CD14-positive monocyte (primary cell): ENCODE measurements around the gene FOLR3. TPM values are rescaled to one million over a fixed set of nuclear protein-coding genes. Genes with fewer than 3 reads are reported as not detected.
"Not testable (repeated sequence)": the region's sequence is repeated elsewhere in the genome, so short reads cannot be mapped to it uniquely, and the experiment has no call there.

Experiments used
- DNase-seq, 3 donors: peaks; one replicate each; pipeline ENCODE4 v3.0.0-alpha.2; 2011 to 2022
- H2AFZ ChIP-seq: 2 replicates; pipeline ENCODE4 v1.6.0; 2012; ENCODE audit warnings: mild to moderate bottlenecking, low read depth, low read length, inconsistent platforms; ENCODE audit not compliant: insufficient read depth, poor library complexity, severe bottlenecking
- H3K27ac ChIP-seq, 2 donors: 1 replicate in 1 of 2; 2 replicates in 1 of 2; pipeline ENCODE4 v1.5.1; 2012 to 2013; ENCODE audit warnings: low read length in 2 of 2, control low read depth in 1 of 2, inconsistent platforms in 1 of 2, low read depth in 1 of 2, mild to moderate bottlenecking in 1 of 2
- H3K27me3 ChIP-seq, 2 donors: one replicate each; pipeline versions ENCODE4 v1.6.0 to v1.6.1; 2011 to 2013; ENCODE audit warnings: low read length in 2 of 2; ENCODE audit not compliant: control insufficient read depth in 2 of 2, insufficient read depth in 2 of 2
- H3K36me3 ChIP-seq, 2 donors: replicated peaks in 1 of 2; 1 replicate in 1 of 2; 2 replicates in 1 of 2; pipeline versions ENCODE4 v1.5.1 to v1.6.1; 2012 to 2013; ENCODE audit warnings: low read length in 2 of 2, control low read depth in 1 of 2, inconsistent platforms in 1 of 2, mild to moderate bottlenecking in 1 of 2; ENCODE audit not compliant: insufficient read depth in 2 of 2, control insufficient read depth in 1 of 2
- H3K4me1 ChIP-seq, 2 donors: 1 replicate in 1 of 2; 2 replicates in 1 of 2; pipeline versions ENCODE4 v1.5.1 to v1.6.1; 2012 to 2013; ENCODE audit warnings: low read length in 2 of 2, control low read depth in 1 of 2, inconsistent platforms in 1 of 2, mild to moderate bottlenecking in 1 of 2, moderate library complexity in 1 of 2; ENCODE audit not compliant: insufficient read depth in 2 of 2, control insufficient read depth in 1 of 2
- H3K4me2 ChIP-seq: replicated peaks from 2 replicates; pipeline ENCODE3; 2012; ENCODE audit warnings: low read length, moderate library complexity, mild to moderate bottlenecking; ENCODE audit not compliant: poor library complexity, severe bottlenecking; ENCODE audit errors: extremely low read depth
- H3K4me3 ChIP-seq, 3 experiments: fragments of 200-600 bp in 1 of 3; sonication (generic) in 1 of 3; replicated peaks in 1 of 3; 1 replicate in 2 of 3; 2 replicates in 1 of 3; pipeline ENCODE4 v1.5.1; 2011 to 2013; ENCODE audit warnings: low read length in 3 of 3, mild to moderate bottlenecking in 3 of 3, control low read depth in 2 of 3, low read depth in 2 of 3, inconsistent platforms in 1 of 3, moderate library complexity in 1 of 3
- H3K79me2 ChIP-seq: 2 replicates; pipeline ENCODE4 v1.6.0; 2012; ENCODE audit warnings: mild to moderate bottlenecking, control low read depth, inconsistent platforms, low read length, moderate library complexity; ENCODE audit not compliant: insufficient read depth
- H3K9ac ChIP-seq: 2 replicates; pipeline ENCODE4 v1.6.0; 2017; ENCODE audit warnings: low read length, mild to moderate bottlenecking; ENCODE audit not compliant: insufficient read depth, poor library complexity, severe bottlenecking
- H3K9me3 ChIP-seq, 2 donors: replicated peaks in 1 of 2; 1 replicate in 1 of 2; 2 replicates in 1 of 2; pipeline versions ENCODE4 v1.5.1 to v1.6.1; 2012 to 2013; ENCODE audit warnings: low read length in 2 of 2, control low read depth in 1 of 2; ENCODE audit not compliant: control insufficient read depth in 1 of 2, insufficient read depth in 1 of 2
- H4K20me1 ChIP-seq: 2 replicates; pipeline ENCODE4 v1.6.0; 2012; ENCODE audit warnings: mild to moderate bottlenecking, low read length, control low read depth, moderate library complexity; ENCODE audit not compliant: insufficient read depth
- H3K27ac Mint-ChIP-seq, 7 donors: one replicate each; pipeline ENCODE4 v1.8.0; 2020; ENCODE audit warnings: mild to moderate bottlenecking in 7 of 7, mixed read lengths in 7 of 7, moderate library complexity in 6 of 7, inconsistent platforms in 2 of 7
- H3K27me3 Mint-ChIP-seq, 3 donors: one replicate each; pipeline ENCODE4 v1.8.0; 2021 to 2022; ENCODE audit warnings: low read depth in 3 of 3, mild to moderate bottlenecking in 3 of 3, mixed read lengths in 3 of 3, moderate library complexity in 3 of 3, inconsistent platforms in 1 of 3
- H3K36me3 Mint-ChIP-seq, 2 donors: one replicate each; pipeline ENCODE4 v1.8.0; 2020; ENCODE audit warnings: mixed read lengths in 2 of 2, inconsistent platforms in 1 of 2, mild to moderate bottlenecking in 1 of 2
- H3K4me1 Mint-ChIP-seq: one replicate; pipeline ENCODE4 v1.8.0; 2020; ENCODE audit warnings: mild to moderate bottlenecking, mixed read lengths
- H3K4me3 Mint-ChIP-seq, 2 donors: one replicate each; pipeline ENCODE4 v1.8.0; 2020; ENCODE audit warnings: mild to moderate bottlenecking in 2 of 2, mixed read lengths in 2 of 2, moderate library complexity in 1 of 2
- H3K9me3 Mint-ChIP-seq, 7 donors: one replicate each; pipeline ENCODE4 v1.8.0; 2020 to 2022; ENCODE audit warnings: mixed read lengths in 7 of 7, mild to moderate bottlenecking in 6 of 7, moderate library complexity in 6 of 7, inconsistent platforms in 2 of 7
- CTCF ChIP-seq: fragments of 200-600 bp; IDR thresholded peaks from one replicate; pipeline ENCODE4 v1.8.0; 2022; ENCODE audit warnings: antibody characterized with exemption, mild to moderate bottlenecking
- WGBS: methylation state at CpG from one replicate; pipeline ENCODE4 v1.1.5; 2013; ENCODE audit warnings: missing lambda C conversion rate; ENCODE audit not compliant: insufficient coverage; 5-methylcytosine and 5-hydroxymethylcytosine counted together
- intact Hi-C, 2 donors: fragments of 100-400 bp; cut with micrococcal nuclease; formaldehyde crosslinking; loops; one replicate each; pipeline versions ENCODE4 v1.15.0 to v1.15.1; 2023
- polyA minus RNA-seq: library from RNA; depleted of rRNA, polyadenylated mRNA; stranded (reverse); fragments of >200 nt; gene quantifications from 2 replicates; pipeline ENCODE4 v1.2.3, GENCODE V29; 2012
- polyA plus RNA-seq, 3 donors: library from polyadenylated mRNA; depleted of rRNA in 1 of 3; unstranded in 2 of 3; stranded (reverse) in 1 of 3; fragments of 300-500 nt in 2 of 3; fragments of >200 nt in 1 of 3; fragmentation: Illumina TruSeq in 2 of 3; gene quantifications; 1 replicate in 2 of 3; 2 replicates in 1 of 3; pipeline ENCODE4 v1.2.3, GENCODE V29; 2012 to 2021
- total RNA-seq, 12 experiments: library from RNA in 1 of 12; stranded (reverse) in 1 of 12; fragments of 120-200 nt in 1 of 12; gene quantifications; one replicate each; pipeline ENCODE4 v1.2.4 and lab custom pipeline; 2013 to 2026; ENCODE audit warnings: mixed read lengths in 6 of 12, inconsistent platforms in 1 of 12

FOLR3 gene
- total RNA-seq (2013) = 42.7 TPM
- polyA plus RNA-seq = 100 to 1,000 TPM in 1 of 3 donors, 10 to 100 TPM in 2; 22.3 to 330 (median 74.0) TPM
- 7.6 and 13.6 TPM in 2 replicates for polyA minus RNA-seq
- 0.52 to 9.2 (median 5.8) reads per million in 11 experiments for total RNA-seq (lab: John Stamatoyannopoulos, UW)

DNA sequence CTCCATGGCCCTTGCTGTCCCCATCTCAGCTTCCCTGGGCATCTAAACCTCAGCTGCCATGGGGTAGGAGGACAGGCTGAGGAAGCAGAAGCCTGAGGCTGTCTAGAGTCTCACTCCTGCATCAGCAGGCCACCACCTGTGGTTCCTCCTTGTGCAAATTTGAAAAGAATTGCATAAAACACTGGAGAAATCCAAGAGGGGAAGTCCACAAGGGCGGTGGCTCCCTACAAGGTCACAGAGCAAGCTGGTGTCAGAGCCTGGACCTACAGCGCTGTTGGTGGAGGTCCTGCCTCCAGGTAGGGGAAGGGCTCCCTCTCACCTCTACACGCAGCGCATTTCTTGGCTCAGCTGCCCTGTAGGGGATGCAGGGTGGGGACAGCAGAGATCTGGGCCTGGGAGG, at the start of gene FOLR3:
Gene FOLR3 (plus strand): TSS at position 253 of the 400 bp plus-strand sequence. CDS start 228 bp downstream, outside the sequence.
- peak within 1 kb of the TSS; percentile 91 to 98 (median 97) for H3K27ac Mint-ChIP-seq

GRCh38 chr11:72088076-72088808, 47.3 kb upstream of the FOLR3 start:
- Histone ChIP-seq H2AFZ (no peak overlapping the region), H3K36me3 (peaks cover 27 to 58% of the 10 kb centered on the region in 2 donors), H4K20me1 (peaks cover 17% of the 10 kb centered on the region), H3K4me1 (peaks cover 23% of the 10 kb centered on the region in 2 donors), H3K9me3 (no peaks in the 10 kb centered on the region), H3K4me3 (no peak overlapping the region), H3K27me3 (no peaks in the 10 kb centered on the region), H3K9ac (no peak overlapping the region), H3K4me2 (no peak overlapping the region), H3K27ac (peak overlapping the region in 1 of 2 donors; percentile 6), H3K79me2 (peaks cover 11% of the 10 kb centered on the region)
- no peak for TF ChIP-seq CTCF
- no peak for DNase-seq
- 100% methylated on average over 2 of the region's 4 CpGs for WGBS
- peaks cover 24% of the 10 kb centered on the region for H3K4me1 Mint-ChIP-seq
- peaks cover 0 to 2% (median 0%) of the 10 kb centered on the region in 3 donors for H3K27me3 Mint-ChIP-seq
- H3K27ac Mint-ChIP-seq = peak overlapping the region in 4 of 7 donors; percentile 18 to 67 (median 28)
- intact Hi-C loops = loop anchor here in 1 of 2 donors (5.0 kb wide), 1 partner anchor 61 kb away; no protein-coding TSS in a partner anchor
- peaks cover 48 to 49% of the 10 kb centered on the region in 2 donors for H3K36me3 Mint-ChIP-seq
- H3K4me3 Mint-ChIP-seq = no peak overlapping the region
- H3K9me3 Mint-ChIP-seq = no peaks in the 10 kb centered on the region

More for the DNA sequence above, at the start of gene FOLR3:
- H3K9ac ChIP-seq = peak within 1 kb of the TSS; percentile 61
- peak within 1 kb of the TSS; percentile 88 to 92 for H3K27ac ChIP-seq
- DNase-seq = peak; percentile 35 to 72 (median 58)
- H3K4me2 ChIP-seq = peak within 1 kb of the TSS; percentile 76
- H3K27me3 ChIP-seq, intact Hi-C loops, H3K27me3 Mint-ChIP-seq, H4K20me1 ChIP-seq, H3K9me3 ChIP-seq, H2AFZ ChIP-seq, H3K9me3 Mint-ChIP-seq: not testable (repeated sequence)
- peak within 1 kb of the TSS; percentile 70 to 95 for H3K4me3 Mint-ChIP-seq
- WGBS = 0% methylated on average over 1 of the region's 4 CpGs
- H3K36me3 Mint-ChIP-seq = peaks cover 24 to 48% of the 10 kb centered on the region in 2 donors
- peaks cover 50% of the 10 kb centered on the region for H3K79me2 ChIP-seq
- peaks cover 100% of the 10 kb centered on the region in 2 donors for H3K4me1 ChIP-seq
- peaks cover 92% of the 10 kb centered on the region for H3K4me1 Mint-ChIP-seq
- peaks cover 25% of the 10 kb centered on the region in 2 donors for H3K36me3 ChIP-seq
- H3K4me3 ChIP-seq = peak within 1 kb of the TSS; percentile 39 to 74 (median 57)
